Endothelial cell (in vitro differentiated cells): ENCODE results near the gene TIMM50. TPM values are rescaled to one million over a fixed set of nuclear protein-coding genes. Genes with fewer than 3 reads are reported as not detected.
A peak's percentile ranks its signal among the peaks of the same experiment; 100 is the strongest.
"Not testable (repeated sequence)": the region's sequence is repeated elsewhere in the genome, so short reads cannot be mapped to it uniquely, and the experiment has no call there.

Source experiments
- DNase-seq: peaks from one replicate; pipeline ENCODE4 v3.0.0; 2021; ENCODE audit warnings: low spot score
- H3K27ac Mint-ChIP-seq: one replicate; pipeline ENCODE4 v1.8.0; 2021; ENCODE audit warnings: mixed read lengths, inconsistent platforms; ENCODE audit not compliant: unreplicated experiment
- H3K27me3 Mint-ChIP-seq: one replicate; pipeline ENCODE4 v1.8.0; 2021; ENCODE audit warnings: mild to moderate bottlenecking, moderate library complexity, mixed read lengths, inconsistent platforms; ENCODE audit not compliant: unreplicated experiment
- H3K36me3 Mint-ChIP-seq: one replicate; pipeline ENCODE4 v1.8.0; 2021; ENCODE audit warnings: mild to moderate bottlenecking, low read depth, mixed read lengths, inconsistent platforms; ENCODE audit not compliant: unreplicated experiment
- H3K4me1 Mint-ChIP-seq: one replicate; pipeline ENCODE4 v1.8.0; 2021; ENCODE audit warnings: mild to moderate bottlenecking, mixed read lengths, inconsistent platforms; ENCODE audit not compliant: unreplicated experiment
- H3K4me3 Mint-ChIP-seq: one replicate; pipeline ENCODE4 v1.8.0; 2021; ENCODE audit warnings: mild to moderate bottlenecking, mixed read lengths, inconsistent platforms; ENCODE audit not compliant: unreplicated experiment
- H3K9me3 Mint-ChIP-seq: one replicate; pipeline ENCODE4 v1.8.0; 2021; ENCODE audit warnings: mixed read lengths, inconsistent platforms; ENCODE audit not compliant: unreplicated experiment
- total RNA-seq: library from RNA; stranded (reverse); fragmentation: NEBNext Ultra II Directional; extraction: Animal tissue kit (Norgen Biotek cat#: 25700); gene quantifications from one replicate; pipeline ENCODE4 v1.2.1, GENCODE V29; 2021; ENCODE audit not compliant: unreplicated experiment
- TF ChIP-seq, protein P1 (sequence below): fragments of 200-600 bp; sonication (generic); IDR thresholded peaks from one replicate; pipeline ENCODE4 v1.5.0; 2021; ENCODE audit warnings: antibody characterized with exemption; ENCODE audit not compliant: unreplicated experiment

The TIMM50 gene
- total RNA-seq, 1 donor from 2014 or later = 86.2 TPM

DNA sequence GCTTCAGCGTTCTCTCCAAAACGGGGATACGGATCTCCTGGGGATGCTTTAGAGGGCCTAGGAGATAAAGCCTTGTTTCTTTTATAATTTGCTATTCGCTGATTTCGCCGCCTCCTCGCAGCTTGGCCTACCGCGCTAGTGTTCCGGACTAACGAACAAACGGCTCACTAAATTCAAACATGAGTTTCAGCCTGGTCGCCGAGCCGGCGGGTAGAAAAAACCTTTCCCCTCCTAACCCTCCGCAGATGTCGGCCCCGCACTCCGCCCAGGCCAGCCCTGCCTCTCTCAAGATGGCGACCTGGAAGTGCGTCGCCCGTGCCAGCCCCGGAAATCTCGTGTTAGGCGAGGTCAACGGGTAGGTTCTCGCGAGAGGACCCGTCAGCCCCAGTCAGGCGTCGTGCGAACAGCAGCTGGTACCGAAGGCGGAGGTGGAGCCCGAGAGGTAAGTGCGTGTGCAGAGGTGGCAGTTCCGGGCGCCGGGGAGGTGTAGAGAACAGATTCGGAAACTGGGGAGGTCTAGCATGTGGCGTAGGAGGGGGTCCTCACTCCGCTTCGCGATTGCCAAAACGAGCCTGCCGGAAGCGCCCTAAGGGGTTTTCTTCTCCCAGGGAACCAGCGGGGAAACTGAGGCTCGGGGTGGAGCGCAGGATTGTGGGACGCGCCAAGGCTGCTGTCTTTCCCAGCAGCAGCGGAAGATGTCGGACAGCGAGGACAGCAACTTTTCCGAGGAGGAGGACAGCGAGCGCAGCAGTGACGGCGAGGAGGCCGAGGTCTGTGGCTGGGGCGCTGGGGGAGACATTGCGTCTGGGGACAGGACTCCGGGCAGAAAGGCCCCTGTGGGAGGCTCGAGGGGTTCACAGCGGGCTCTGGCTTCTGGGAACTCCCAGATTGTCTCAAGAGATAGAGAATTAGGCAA lies 35.2 kb upstream of the TIMM50 start, which contains the start of gene SUPT5H:
TSS of gene SUPT5H (plus strand) at position 387 of the 916 bp plus-strand sequence. CDS start at position 696, 309 bp downstream.
- Mint-ChIP-seq H3K4me1 (peaks cover 32% of the 10 kb centered on the region), H3K27ac (peak within 1 kb of the TSS; percentile 95), H3K4me3 (peak within 1 kb of the TSS; percentile 99)

DNA sequence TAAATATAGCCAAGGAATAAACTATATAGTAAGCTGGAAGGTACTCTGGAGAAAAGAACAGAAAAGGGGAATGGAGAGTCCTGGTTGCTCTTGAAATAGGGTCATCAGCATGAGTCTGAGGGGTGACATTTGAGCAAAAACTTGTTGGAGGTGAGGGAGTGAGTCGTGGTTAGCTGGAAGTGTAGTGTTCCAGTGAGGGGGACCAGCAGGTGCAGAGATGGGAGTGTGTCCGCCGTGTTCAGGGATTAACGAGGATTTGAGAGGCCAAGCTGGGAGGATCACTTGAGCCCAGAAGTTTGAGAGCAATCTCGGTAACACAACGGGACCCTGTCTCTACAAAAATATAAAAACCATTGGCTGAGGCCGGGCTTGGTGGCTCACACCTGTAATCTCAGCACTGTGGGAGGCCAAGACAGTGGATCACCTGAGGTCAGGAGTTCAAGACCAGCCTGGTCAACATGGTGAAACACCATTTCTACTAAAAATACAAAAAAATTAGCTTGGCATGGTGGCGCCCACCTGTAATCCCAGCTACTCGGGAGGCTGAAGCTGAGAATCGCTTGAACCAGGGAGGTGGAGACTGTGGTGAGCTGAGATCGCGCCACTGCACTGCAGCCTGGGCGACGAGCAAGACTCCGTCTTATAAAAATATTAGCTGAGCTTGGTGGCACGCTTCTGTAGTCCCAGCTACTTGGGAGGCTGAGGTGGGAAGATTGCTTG lies 34.1 kb upstream of the TIMM50 start:
- peak overlapping the region; percentile 99 for H3K4me3 Mint-ChIP-seq
- peaks cover 11% of the 10 kb centered on the region for H3K27me3 Mint-ChIP-seq
- H3K4me1 Mint-ChIP-seq = peaks cover 32% of the 10 kb centered on the region
- H3K9me3 Mint-ChIP-seq = no peaks in the 10 kb centered on the region
- H3K27ac Mint-ChIP-seq = peak overlapping the region; percentile 33
- TF ChIP-seq, protein P1, sequence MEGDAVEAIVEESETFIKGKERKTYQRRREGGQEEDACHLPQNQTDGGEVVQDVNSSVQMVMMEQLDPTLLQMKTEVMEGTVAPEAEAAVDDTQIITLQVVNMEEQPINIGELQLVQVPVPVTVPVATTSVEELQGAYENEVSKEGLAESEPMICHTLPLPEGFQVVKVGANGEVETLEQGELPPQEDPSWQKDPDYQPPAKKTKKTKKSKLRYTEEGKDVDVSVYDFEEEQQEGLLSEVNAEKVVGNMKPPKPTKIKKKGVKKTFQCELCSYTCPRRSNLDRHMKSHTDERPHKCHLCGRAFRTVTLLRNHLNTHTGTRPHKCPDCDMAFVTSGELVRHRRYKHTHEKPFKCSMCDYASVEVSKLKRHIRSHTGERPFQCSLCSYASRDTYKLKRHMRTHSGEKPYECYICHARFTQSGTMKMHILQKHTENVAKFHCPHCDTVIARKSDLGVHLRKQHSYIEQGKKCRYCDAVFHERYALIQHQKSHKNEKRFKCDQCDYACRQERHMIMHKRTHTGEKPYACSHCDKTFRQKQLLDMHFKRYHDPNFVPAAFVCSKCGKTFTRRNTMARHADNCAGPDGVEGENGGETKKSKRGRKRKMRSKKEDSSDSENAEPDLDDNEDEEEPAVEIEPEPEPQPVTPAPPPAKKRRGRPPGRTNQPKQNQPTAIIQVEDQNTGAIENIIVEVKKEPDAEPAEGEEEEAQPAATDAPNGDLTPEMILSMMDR = no peak
- H3K36me3 Mint-ChIP-seq = peaks cover 18% of the 10 kb centered on the region
- no peak for DNase-seq

More for the DNA sequence above, 35.2 kb upstream of the TIMM50 start, which contains the start of gene SUPT5H:
- H3K27me3 Mint-ChIP-seq = peaks cover 11% of the 10 kb centered on the region
- peak; percentile 94 for DNase-seq
- TF ChIP-seq, protein P1 = no peak
- H3K9me3 Mint-ChIP-seq = no peaks in the 10 kb centered on the region
- peaks cover 17% of the 10 kb centered on the region for H3K36me3 Mint-ChIP-seq

DNA sequence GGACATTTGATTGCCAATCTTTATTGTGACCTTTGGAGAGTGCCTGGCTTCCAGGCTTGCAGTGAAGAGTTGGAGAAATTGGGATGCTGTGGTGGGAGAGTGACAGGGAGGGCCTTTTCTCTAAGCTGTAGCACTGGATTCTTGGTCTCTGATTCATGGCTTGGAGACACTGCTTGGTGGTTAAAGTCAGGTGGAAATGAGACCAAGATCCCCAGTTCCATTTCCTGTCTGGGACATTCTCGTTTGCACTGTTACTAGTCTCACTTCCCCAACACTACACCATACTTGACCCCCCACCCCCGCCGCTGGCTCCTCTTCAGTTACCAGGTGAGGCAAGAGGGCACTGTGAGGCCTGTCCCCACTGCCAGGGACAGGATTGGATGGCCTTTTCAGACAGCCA lies 32.4 kb upstream of the TIMM50 start:
- TF ChIP-seq, protein P1 = no peak
- Mint-ChIP-seq H3K36me3 (peaks cover 32% of the 10 kb centered on the region), H3K4me3 (peak overlapping the region; percentile 1), H3K4me1 (peaks cover 36% of the 10 kb centered on the region), H3K9me3 (no peaks in the 10 kb centered on the region), H3K27me3 (peaks cover 12% of the 10 kb centered on the region), H3K27ac (no peak overlapping the region)
- DNase-seq = no peak

DNA sequence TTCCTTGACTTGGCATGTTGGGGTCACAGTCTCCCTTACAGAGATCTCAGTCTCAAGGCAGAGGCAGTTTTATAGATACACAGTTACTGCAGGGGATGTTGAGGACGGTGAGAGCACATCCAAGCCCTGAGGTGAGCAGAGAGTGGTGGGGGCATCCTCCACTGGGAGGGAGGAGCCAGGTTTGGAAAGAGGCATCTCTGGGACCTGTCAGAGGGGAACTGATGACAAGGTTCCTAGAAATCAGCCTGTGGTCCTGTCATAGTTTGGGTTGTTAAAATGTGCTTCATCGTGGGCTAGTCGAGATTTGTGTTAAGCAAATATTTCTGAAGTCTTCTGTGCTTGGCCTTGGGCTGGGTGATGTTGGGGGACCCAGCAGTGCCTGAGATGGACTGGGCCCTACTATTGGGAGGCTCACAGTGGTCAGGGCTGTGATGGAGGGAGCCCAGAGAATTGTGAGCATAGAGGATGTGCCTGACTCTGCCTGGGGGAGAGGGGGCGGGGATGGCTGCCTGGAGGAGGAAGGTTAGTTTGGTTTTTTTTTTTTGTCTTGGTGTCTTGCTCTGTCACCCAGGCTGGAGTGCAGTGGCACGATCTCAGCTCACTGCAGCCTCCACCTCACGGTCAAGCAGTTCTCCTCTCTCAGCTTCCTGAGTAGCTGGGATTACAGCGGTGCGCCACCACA lies 31.4 kb upstream of the TIMM50 start:
- no peaks in the 10 kb centered on the region for H3K9me3 Mint-ChIP-seq

DNA sequence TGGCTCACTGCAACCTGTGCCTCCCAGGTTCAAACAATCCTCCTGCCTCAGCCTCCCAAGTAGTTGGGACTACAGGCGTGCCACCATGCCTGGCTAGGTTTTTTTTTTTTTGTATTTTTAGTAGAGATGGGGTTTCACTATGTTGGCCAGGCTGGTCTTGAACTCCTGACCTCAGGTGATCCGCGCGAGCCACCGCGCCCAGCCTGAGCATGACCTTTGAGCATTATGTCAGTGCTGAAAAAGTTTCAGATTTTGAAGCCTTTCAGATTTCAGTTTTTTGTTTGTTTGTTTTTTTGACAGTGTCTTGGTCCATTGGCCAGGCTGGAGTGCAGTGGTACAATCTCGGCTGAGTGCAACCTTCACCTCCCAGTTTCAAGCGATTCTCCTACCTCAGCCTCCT lies 29.4 kb upstream of the TIMM50 start:
- not testable (repeated sequence) for H3K9me3 Mint-ChIP-seq, H3K27ac Mint-ChIP-seq, H3K4me3 Mint-ChIP-seq, DNase-seq, H3K27me3 Mint-ChIP-seq
- H3K4me1 Mint-ChIP-seq = peaks cover 19% of the 10 kb centered on the region
- H3K36me3 Mint-ChIP-seq = peaks cover 36% of the 10 kb centered on the region

More for the DNA sequence above, 31.4 kb upstream of the TIMM50 start:
- Mint-ChIP-seq H3K27me3 (peaks cover 12% of the 10 kb centered on the region), H3K27ac (no peak overlapping the region), H3K36me3 (peaks cover 33% of the 10 kb centered on the region), H3K4me1 (peaks cover 36% of the 10 kb centered on the region), H3K4me3 (peak overlapping the region; percentile 60)
- TF ChIP-seq, protein P1 = no peak
- no peak for DNase-seq
